HEK293 (cell line): ENCODE measurements around the gene KCND2.

Source experiments
- CTCF ChIA-PET: fragments of 350-600 bp; formaldehyde crosslinking; extraction: SDS; loops from one replicate; lab custom pipeline; 2021; ENCODE audit warnings: antibody characterized with exemption; lab: Yijun Ruan, JAX
- POLR2A ChIA-PET: fragments of 300-600 bp; formaldehyde crosslinking; extraction: SDS; loops from one replicate; lab custom pipeline; 2020; ENCODE audit warnings: antibody characterized with exemption, inconsistent platforms; lab: Yijun Ruan, JAX
- H3K27ac ChIP-seq: fragments of 200-500 bp; sonication (Bioruptor generic); 2 replicates; pipeline ENCODE4 v1.5.1; 2014; ENCODE audit warnings: low read depth, low read length, control low read depth, inconsistent platforms; ENCODE audit errors: extremely low read depth
- H3K36me3 ChIP-seq, 2 experiments: fragments of 200-500 bp in 1 of 2; sonication (Bioruptor generic) in 1 of 2; 1 replicate in 1 of 2; 2 replicates in 1 of 2; pipeline ENCODE4 v1.5.1; 2014 to 2017; ENCODE audit warnings: inconsistent platforms in 2 of 2, low read length in 2 of 2; ENCODE audit not compliant: control insufficient read depth in 2 of 2, insufficient read depth in 1 of 2
- H3K4me1 ChIP-seq: fragments of 200-500 bp; sonication (Bioruptor generic); 2 replicates; pipeline ENCODE4 v1.5.1; 2014; ENCODE audit warnings: mild to moderate bottlenecking, low read length, inconsistent platforms; ENCODE audit not compliant: control insufficient read depth, insufficient read depth
- H3K4me3 ChIP-seq: 2 replicates; pipeline ENCODE4 v1.5.1; 2011; ENCODE audit warnings: low read depth, mild to moderate bottlenecking, control low read depth, low read length, moderate library complexity
- H3K9me3 ChIP-seq: fragments of 200-500 bp; sonication (Bioruptor generic); 2 replicates; pipeline ENCODE4 v1.5.1; 2014; ENCODE audit warnings: low read depth, low read length, inconsistent platforms; ENCODE audit not compliant: control insufficient read depth, insufficient read depth
- BCL6B ChIP-seq: fragments of 450-650 bp; formaldehyde crosslinking; IDR thresholded peaks from 2 replicates; pipeline ENCODE4 v1.5.1; 2017; ENCODE audit warnings: missing biosample characterization, missing genetic modification characterization
- HIC1 ChIP-seq: fragments of 450-650 bp; formaldehyde crosslinking; IDR thresholded peaks from 2 replicates; pipeline ENCODE4 v1.5.1; 2016; ENCODE audit warnings: missing biosample characterization, missing genetic modification characterization
- OVOL3 ChIP-seq: fragments of 450-650 bp; formaldehyde crosslinking; IDR thresholded peaks from 2 replicates; pipeline ENCODE4 v1.5.1; 2016; ENCODE audit warnings: missing biosample characterization, missing genetic modification characterization
- PBX3 ChIP-seq: sonication (generic); formaldehyde crosslinking; IDR thresholded peaks from 2 replicates; pipeline ENCODE4 v1.8.1; 2022; ENCODE audit warnings: mild to moderate bottlenecking, moderate library complexity, missing genetic modification reagents
- ZNF169 ChIP-seq: fragments of 450-650 bp; formaldehyde crosslinking; IDR thresholded peaks from 2 replicates; pipeline ENCODE4 v1.5.1; 2016; ENCODE audit warnings: missing biosample characterization, missing genetic modification characterization
- ZNF174 ChIP-seq: fragments of 450-650 bp; formaldehyde crosslinking; IDR thresholded peaks from 2 replicates; pipeline ENCODE4 v1.5.0; 2017; ENCODE audit warnings: missing biosample characterization, mild to moderate bottlenecking, missing genetic modification characterization
- ZNF202 ChIP-seq: fragments of 450-650 bp; formaldehyde crosslinking; IDR thresholded peaks from 2 replicates; pipeline ENCODE4 v1.5.1; 2016; ENCODE audit warnings: missing biosample characterization, missing genetic modification characterization, borderline replicate concordance
- ZNF221 ChIP-seq: fragments of 450-650 bp; formaldehyde crosslinking; IDR thresholded peaks from 2 replicates; pipeline ENCODE4 v1.5.1; 2017; ENCODE audit warnings: missing biosample characterization, missing genetic modification characterization, borderline replicate concordance
- ZNF248 ChIP-seq: fragments of 450-650 bp; formaldehyde crosslinking; IDR thresholded peaks from 2 replicates; pipeline ENCODE4 v1.5.1; 2017; ENCODE audit warnings: missing biosample characterization, missing genetic modification characterization
- ZNF302 ChIP-seq: fragments of 450-650 bp; formaldehyde crosslinking; IDR thresholded peaks from 2 replicates; pipeline ENCODE4 v1.5.1; 2016; ENCODE audit warnings: missing biosample characterization, missing genetic modification characterization, low read depth
- ZNF324 ChIP-seq: fragments of 450-650 bp; formaldehyde crosslinking; IDR thresholded peaks from 2 replicates; pipeline ENCODE4 v1.5.1; 2016; ENCODE audit warnings: missing biosample characterization, missing genetic modification characterization
- ZNF341 ChIP-seq: fragments of 450-650 bp; formaldehyde crosslinking; IDR thresholded peaks from 2 replicates; pipeline ENCODE4; 2016; ENCODE audit warnings: low read depth, missing biosample characterization, missing genetic modification characterization
- ZNF350 ChIP-seq: fragments of 450-650 bp; formaldehyde crosslinking; IDR thresholded peaks from 2 replicates; pipeline ENCODE4 v1.5.0; 2017; ENCODE audit warnings: missing biosample characterization, mild to moderate bottlenecking, missing genetic modification characterization
- ZNF416 ChIP-seq: fragments of 450-650 bp; formaldehyde crosslinking; IDR thresholded peaks from 2 replicates; pipeline ENCODE4 v1.5.1; 2016; ENCODE audit warnings: missing biosample characterization, missing genetic modification characterization
- ZNF423 ChIP-seq: fragments of 450-650 bp; formaldehyde crosslinking; IDR thresholded peaks from 2 replicates; pipeline ENCODE4 v1.5.1; 2016; ENCODE audit warnings: missing biosample characterization, missing genetic modification characterization
- ZNF510 ChIP-seq: fragments of 450-650 bp; formaldehyde crosslinking; IDR thresholded peaks from 2 replicates; pipeline ENCODE4 v1.5.1; 2018; ENCODE audit warnings: mild to moderate bottlenecking, missing genetic modification characterization, missing biosample characterization; ENCODE audit not compliant: insufficient replicate concordance
- ZNF704 ChIP-seq: fragments of 450-650 bp; formaldehyde crosslinking; IDR thresholded peaks from 2 replicates; pipeline ENCODE4 v1.5.1; 2016; ENCODE audit warnings: missing biosample characterization, missing genetic modification characterization
- ZNF747 ChIP-seq: fragments of 450-650 bp; formaldehyde crosslinking; IDR thresholded peaks from 2 replicates; pipeline ENCODE4 v1.5.1; 2016; ENCODE audit warnings: missing biosample characterization, missing genetic modification characterization
- ZSCAN18 ChIP-seq: fragments of 450-650 bp; formaldehyde crosslinking; IDR thresholded peaks from 2 replicates; pipeline ENCODE4 v1.5.1; 2016; ENCODE audit warnings: missing biosample characterization, missing genetic modification characterization
- TF ChIP-seq, protein P1 (sequence below): fragments of 450-650 bp; formaldehyde crosslinking; IDR thresholded peaks from 2 replicates; pipeline ENCODE4 v1.5.1; 2016; ENCODE audit warnings: missing biosample characterization, missing genetic modification characterization
- TF ChIP-seq, protein P2 (sequence below): fragments of 450-650 bp; formaldehyde crosslinking; IDR thresholded peaks from 2 replicates; pipeline ENCODE4 v1.5.1; 2016; ENCODE audit warnings: missing biosample characterization, missing genetic modification characterization

The KCND2 gene

DNA sequence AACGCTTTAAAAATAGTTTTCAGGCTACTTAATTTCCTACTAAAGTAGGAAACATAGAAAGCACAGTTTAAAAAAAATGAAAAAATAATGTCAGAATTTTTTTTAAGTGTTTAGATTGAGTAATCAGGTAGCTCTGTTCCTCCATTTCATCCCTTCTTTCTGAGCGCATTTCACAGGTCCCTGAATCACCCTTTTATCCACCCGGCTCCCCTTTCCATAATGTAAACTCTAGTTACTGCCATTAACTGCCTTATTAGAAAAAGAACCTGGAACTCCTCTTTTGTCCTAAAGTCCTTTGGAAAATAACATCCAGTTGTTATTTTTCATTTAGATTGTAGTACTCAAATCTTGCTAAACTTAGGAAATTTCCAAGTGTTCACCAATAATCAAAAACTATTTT, 5.8 kb downstream of the KCND2 start:
- TF ChIP-seq OVOL3 (tag by site-specific recombination) (no peak), ZNF704 (tag by site-specific recombination) (no peak), PBX3 (no peak), BCL6B (no peak), ZNF174 (tag by site-specific recombination) (no peak), ZNF169 (tag by site-specific recombination) (no peak), ZNF248 (tag by site-specific recombination) (no peak), ZNF341 (tag by site-specific recombination) (no peak), ZNF416 (tag by site-specific recombination) (no peak), ZNF350 (no peak), ZNF221 (tag by site-specific recombination) (no peak), ZSCAN18 (tag by site-specific recombination) (no peak)
- Histone ChIP-seq H3K36me3 (no peaks in the 10 kb centered on the region), H3K27ac (no peak overlapping the region), H3K4me1 (no peaks in the 10 kb centered on the region), H3K9me3 (no peaks in the 10 kb centered on the region), H3K4me3 (no peak overlapping the region)
- ChIA-PET CTCF (interaction anchor here (0.6 to 1.2 kb wide), 2 partner anchors 9 to 1753 kb away, joined by 4 to 6 read pairs; no protein-coding TSS in a partner anchor), POLR2A (no interaction called here)

DNA sequence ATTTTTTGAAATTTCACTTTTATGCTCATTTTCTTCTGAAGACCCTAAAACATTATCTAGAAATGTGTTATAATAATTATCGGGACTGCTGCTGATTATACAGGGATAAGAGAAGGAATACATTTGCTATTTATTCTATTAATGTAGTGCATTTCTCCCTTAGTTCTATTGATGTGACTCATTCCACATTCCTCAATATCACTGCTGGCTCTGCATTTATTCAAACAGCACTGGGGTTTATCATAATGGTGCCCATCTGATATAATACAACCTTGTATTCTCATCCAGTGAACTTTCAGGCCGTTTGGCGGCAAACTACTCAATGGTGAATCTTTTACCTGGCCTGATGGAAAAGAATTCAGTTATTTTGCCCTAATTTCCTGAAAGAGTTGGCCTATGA, 7.8 kb downstream of the KCND2 start:
- Histone ChIP-seq H3K4me3 (no peak overlapping the region), H3K9me3 (no peaks in the 10 kb centered on the region), H3K27ac (no peak overlapping the region), H3K36me3 (no peaks in the 10 kb centered on the region), H3K4me1 (no peaks in the 10 kb centered on the region)
- ChIA-PET POLR2A (no interaction called here), CTCF (no interaction called here)
- TF ChIP-seq ZNF747 (tag by site-specific recombination) (no peak), ZNF510 (tag by site-specific recombination) (no peak), ZNF324 (tag by site-specific recombination) (no peak), ZNF302 (tag by site-specific recombination) (no peak), ZNF423 (tag by site-specific recombination) (no peak), ZNF202 (tag by site-specific recombination) (no peak), HIC1 (tag by site-specific recombination) (no peak)
- TF ChIP-seq, protein P1, sequence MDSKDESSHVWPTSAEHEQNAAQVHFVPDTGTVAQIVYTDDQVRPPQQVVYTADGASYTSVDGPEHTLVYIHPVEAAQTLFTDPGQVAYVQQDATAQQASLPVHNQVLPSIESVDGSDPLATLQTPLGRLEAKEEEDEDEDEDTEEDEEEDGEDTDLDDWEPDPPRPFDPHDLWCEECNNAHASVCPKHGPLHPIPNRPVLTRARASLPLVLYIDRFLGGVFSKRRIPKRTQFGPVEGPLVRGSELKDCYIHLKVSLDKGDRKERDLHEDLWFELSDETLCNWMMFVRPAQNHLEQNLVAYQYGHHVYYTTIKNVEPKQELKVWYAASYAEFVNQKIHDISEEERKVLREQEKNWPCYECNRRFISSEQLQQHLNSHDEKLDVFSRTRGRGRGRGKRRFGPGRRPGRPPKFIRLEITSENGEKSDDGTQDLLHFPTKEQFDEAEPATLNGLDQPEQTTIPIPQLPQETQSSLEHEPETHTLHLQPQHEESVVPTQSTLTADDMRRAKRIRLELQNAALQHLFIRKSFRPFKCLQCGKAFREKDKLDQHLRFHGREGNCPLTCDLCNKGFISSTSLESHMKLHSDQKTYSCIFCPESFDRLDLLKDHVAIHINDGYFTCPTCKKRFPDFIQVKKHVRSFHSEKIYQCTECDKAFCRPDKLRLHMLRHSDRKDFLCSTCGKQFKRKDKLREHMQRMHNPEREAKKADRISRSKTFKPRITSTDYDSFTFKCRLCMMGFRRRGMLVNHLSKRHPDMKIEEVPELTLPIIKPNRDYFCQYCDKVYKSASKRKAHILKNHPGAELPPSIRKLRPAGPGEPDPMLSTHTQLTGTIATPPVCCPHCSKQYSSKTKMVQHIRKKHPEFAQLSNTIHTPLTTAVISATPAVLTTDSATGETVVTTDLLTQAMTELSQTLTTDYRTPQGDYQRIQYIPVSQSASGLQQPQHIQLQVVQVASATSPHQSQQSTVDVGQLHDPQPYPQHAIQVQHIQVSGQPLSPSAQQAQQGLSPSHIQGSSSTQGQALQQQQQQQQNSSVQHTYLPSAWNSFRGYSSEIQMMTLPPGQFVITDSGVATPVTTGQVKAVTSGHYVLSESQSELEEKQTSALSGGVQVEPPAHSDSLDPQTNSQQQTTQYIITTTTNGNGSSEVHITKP (tag by site-specific recombination), result no peak
- TF ChIP-seq, protein P2, sequence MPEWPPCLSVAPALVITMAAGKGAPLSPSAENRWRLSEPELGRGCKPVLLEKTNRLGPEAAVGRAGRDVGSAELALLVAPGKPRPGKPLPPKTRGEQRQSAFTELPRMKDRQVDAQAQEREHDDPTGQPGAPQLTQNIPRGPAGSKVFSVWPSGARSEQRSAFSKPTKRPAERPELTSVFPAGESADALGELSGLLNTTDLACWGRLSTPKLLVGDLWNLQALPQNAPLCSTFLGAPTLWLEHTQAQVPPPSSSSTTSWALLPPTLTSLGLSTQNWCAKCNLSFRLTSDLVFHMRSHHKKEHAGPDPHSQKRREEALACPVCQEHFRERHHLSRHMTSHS (tag by site-specific recombination), result no peak
